Left renal pelvis (tissue), 4 donors: Measurements from ENCODE around the gene MALL. TPM values are rescaled to one million over a fixed set of nuclear protein-coding genes. Genes with fewer than 3 reads are reported as not detected.
"Not testable (repeated sequence)": the region's sequence is repeated elsewhere in the genome, so short reads cannot be mapped to it uniquely, and the experiment has no call there.

ENCODE experiments used
- DNase-seq, 4 donors: peaks; one replicate each; pipeline ENCODE4 v3.0.0-alpha.2; 2013; ENCODE audit warnings: low read depth in 4 of 4, low spot score in 3 of 4
- polyA plus RNA-seq, 4 donors: library from polyadenylated mRNA; unstranded; fragments of 120-200 nt; gene quantifications; one replicate each; pipeline ENCODE4 v1.2.1, GENCODE V29; 2013; ENCODE audit not compliant: insufficient read length in 4 of 4

MALL gene
- 10 to 100 TPM; 10.4 to 15.9 (median 14.4) TPM for polyA plus RNA-seq

GRCh38 chr2:110115291-110116032, at the start of gene MALL:
Gene MALL (minus strand): TSS chr2:110115822. CDS start chr2:110115792, 30 bp downstream.
- DNase-seq = no peak

- peak in 2 of 4 donors; percentile 22 to 24 for DNase-seq
Observed at GRCh38 chr2:110157153-110157793, 41.7 kb upstream of the MALL start.

DNA sequence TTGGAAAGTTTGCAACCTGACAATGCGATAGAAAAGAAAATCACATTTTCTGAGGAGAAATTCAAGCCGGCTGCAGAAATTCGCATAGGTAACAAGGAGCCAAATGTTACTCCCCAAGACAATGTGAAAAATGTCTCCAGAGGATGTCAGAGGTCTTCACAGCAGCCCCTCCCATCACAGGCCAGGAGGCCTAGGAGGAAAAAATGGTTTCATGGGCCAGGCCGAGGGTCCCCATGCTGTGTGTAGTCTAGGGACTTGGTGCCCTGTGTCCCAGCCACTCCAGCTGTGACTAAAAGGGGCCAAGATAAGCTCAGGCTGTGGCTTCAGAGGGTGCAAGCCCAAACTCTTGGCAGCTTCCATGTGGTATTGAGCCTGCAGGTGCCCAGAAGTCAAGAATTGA, 39.2 kb upstream of the MALL start:
- not testable (repeated sequence) for DNase-seq

- not testable (repeated sequence) for DNase-seq
Observed at GRCh38 chr2:110154188-110154587, 38.6 kb upstream of the MALL start.

DNA sequence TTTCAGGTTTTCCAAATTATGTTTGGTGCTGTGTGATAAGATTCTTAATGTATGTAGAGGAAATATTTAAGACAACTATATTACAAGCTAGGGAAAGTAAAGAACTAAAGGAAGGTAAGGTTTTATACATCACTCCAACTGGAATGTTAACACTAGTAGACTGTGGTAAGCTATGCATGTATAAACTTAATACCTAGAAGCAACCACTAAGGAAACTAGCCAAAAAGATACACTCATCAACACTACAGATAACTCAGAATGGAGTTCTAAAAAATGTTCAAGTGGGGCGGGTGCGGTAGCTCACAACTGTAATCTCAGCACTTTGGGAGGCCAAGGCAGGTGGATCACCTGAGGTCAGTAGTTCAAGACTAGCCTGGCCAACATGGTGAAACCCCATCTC, 37.8 kb upstream of the MALL start:
- no peak for DNase-seq

DNA sequence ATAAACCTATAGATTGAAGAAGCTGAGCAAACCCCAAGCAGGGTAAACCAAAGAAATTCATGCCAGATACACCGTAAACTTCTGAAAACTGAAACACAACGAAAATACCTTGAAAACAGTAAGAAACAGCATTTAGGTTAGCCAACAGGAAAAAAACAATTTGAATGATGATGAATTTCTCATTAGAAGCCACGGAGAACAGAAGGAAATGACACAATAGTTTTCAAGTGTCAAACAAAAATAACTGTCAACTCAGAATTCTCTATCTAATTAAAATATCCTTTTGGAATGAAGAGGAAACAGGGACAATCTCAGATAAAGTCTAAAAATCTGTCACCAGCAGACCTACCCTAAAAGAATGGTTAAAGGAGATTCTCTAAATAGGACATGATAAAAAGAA, 37.3 kb upstream of the MALL start:
- no peak for DNase-seq

GRCh38 chr2:110149330-110150220, 34.0 kb upstream of the MALL start:
- no peak for DNase-seq

- DNase-seq = no peak
Observed at GRCh38 chr2:110146945-110147332, 31.3 kb upstream of the MALL start.

- DNase-seq = no peak
Observed at GRCh38 chr2:110146183-110146944, 30.7 kb upstream of the MALL start.

GRCh38 chr2:110143982-110144381, 28.4 kb upstream of the MALL start:
- no peak for DNase-seq

- no peak for DNase-seq
Observed at GRCh38 chr2:110140401-110140800, 24.8 kb upstream of the MALL start.

- no peak for DNase-seq
Observed at GRCh38 chr2:110134025-110134424, 18.4 kb upstream of the MALL start.

GRCh38 chr2:110131166-110131565, 15.5 kb upstream of the MALL start:
- no peak for DNase-seq

DNA sequence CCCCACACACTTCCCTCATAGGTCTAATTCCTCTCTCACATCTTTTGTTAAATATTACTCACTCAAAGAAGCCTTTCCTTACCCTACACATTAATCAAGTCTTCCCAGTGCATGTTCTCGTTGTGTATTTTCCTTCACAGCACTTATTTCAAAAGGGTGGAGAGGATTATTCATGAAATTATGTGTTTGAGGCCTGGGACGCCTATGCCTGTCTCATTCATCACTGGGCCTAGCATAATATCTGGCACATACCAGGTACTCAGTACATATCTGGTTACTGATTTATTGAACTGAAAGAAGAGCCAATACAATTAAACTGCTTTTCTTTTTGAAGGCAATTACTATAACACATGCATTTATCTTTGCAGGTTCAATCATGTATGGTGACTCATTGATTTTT, 15.1 kb upstream of the MALL start:
- DNase-seq = no peak

- no peak for DNase-seq
Observed at GRCh38 chr2:110126906-110127305, 11.3 kb upstream of the MALL start.

DNA sequence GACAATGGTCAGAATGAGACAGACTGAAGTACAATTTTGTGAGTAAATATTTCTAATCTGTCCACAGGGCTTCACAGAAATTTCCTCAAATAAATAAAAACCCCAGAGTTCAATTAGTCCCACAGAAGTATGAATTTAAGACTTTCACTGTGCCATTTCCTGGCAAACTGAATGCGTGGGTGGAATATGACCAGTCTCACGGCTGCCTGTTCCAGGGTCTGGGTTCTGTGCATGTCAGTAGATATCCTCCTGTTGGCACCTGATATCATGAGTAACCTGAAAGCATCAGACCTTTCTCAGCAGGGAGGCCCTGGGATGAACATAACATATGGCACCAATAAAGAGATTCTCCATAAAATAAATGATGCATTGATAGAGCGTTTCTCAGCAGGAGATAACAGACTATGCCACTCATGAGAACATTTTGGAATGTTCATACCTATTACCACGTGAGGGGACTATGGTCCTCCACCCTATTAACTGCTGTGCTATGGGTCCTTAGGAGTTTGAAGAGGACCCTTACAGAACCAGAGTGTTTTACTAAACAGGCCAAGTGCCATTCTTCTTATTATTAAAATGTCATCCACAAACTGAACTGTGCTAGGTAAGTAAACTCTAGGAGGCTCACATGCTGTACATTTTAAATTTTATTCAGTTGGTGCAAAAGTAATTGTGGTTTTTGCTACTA, 10.6 kb upstream of the MALL start:
- no peak for DNase-seq

- no peak for DNase-seq
Observed at GRCh38 chr2:110124939-110125691, 9.5 kb upstream of the MALL start.

DNA sequence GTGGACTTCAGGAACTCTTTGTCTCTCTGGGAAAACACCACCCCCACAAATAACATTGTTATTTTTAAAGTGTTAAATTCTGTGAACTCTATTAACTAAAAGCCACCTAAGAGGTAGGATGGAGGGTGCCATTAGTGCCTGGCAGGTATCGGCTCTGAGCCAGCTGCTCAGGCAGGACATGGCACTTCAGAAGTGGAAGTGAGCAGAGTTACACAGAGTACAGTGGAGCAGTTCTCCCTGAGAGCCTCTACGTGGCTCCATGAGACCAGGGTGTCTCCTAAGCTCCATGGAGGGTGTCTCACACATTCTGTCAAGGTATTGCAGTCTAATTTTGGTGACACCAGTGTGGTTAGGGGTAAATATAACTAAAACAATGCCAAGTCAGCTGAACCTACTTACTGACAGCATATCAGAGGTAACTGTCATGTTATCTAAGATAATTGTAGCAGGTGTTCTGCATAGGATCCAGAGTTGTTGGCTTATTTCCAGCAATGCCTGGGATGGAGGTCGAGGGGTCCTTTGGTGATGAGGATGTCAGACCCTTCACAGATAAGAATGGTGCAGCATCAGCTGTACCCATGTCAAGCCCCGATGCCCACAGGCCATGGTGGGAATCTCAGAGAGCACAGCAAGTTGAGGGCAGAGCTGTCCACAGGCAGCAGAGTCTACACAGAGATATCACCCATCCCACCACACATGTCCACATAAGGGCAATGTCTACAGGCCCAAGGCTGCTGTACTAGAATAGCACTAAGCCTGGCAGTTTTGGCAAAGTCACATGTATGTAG, 8.6 kb upstream of the MALL start:
- no peak for DNase-seq
